ENCODE measurements around the gene ARMH1. TPM values are rescaled to one million over a fixed set of nuclear protein-coding genes. Genes with fewer than 3 reads are reported as not detected.

Gene ARMH1
- total RNA-seq, 1 donor from 2014 or later = not detected

DNA sequence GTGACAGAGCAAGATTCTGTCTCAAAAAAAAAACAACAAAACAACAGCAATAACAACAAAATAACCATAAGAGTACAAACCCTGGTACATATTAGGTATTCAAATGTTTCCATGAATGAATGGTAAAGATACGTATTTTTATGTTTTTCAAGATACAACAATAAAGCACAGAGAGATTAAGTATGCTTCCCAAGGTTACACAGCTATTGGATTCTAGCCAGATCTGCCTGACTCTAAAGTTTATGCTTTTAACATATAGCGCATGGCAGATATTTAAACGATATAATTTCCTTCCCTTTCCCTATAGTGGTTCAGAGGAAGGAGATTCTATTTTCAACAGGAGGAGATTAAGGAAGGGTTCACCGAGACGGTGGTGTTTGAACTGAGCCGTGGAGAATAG lies 31.0 kb downstream of the ARMH1 start:
- no peak for DNase-seq (ENCODE audit: low read depth)
- H3K4me3 ChIP-seq (ENCODE audit: low read depth, low read length) = no peak overlapping the region
- TF ChIP-seq CTCF (conservative IDR thresholded peaks at IDR 0.05; ENCODE audit: low read depth, low read length) = no peak

- no peak for TF ChIP-seq CTCF (conservative IDR thresholded peaks at IDR 0.05; ENCODE audit: low read depth, low read length)
- no peak overlapping the region for H3K4me3 ChIP-seq (ENCODE audit: low read depth, low read length)
- no peak for DNase-seq (ENCODE audit: low read depth)
Measured at GRCh38 chr1:44705938-44706337, 31.4 kb downstream of the ARMH1 start.

DNA sequence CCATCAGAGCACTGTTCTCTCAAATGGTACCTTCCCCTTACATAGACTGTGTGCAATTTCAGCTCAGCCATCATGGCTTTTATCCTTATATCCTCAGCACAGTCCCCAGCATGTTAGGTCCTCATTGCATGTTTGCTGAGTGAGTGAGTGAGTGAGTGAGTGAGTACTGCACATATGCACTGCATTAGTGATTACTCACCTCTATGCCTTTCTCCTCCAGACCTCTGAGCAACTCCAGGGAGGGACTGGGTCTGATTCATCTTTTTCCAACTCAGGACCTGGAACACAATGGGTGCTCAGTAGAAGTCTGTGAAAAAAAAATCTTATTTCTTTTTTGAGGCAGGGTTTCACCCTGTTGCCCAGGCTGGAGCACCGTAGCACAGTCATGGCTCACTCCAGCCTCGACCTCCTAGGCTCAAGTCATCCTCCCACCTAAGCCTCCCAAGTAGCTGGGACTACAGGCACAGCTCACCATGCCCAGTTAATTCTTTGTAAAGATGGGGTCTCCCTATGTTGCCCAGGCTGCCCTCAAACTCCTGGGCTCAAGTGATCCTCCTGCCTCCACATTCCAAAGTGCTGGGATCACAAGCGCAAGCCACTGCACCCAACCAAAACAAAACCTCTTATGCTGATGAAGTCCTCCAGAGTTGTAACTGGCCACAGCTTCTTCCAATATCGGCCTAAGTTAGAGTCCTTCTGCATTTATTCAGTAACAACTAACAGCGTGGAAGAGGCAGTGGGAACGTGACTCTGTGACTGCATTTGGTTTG lies 32.8 kb downstream of the ARMH1 start:
- H3K4me3 ChIP-seq (ENCODE audit: low read depth, low read length) = no peak overlapping the region
- TF ChIP-seq CTCF (conservative IDR thresholded peaks at IDR 0.05; ENCODE audit: low read depth, low read length) = no peak
- DNase-seq (ENCODE audit: low read depth) = peak; percentile 70

- no peak for DNase-seq (ENCODE audit: low read depth)
- H3K4me3 ChIP-seq (ENCODE audit: low read depth, low read length) = no peak overlapping the region
- peak; percentile 74 for TF ChIP-seq CTCF (conservative IDR thresholded peaks at IDR 0.05; ENCODE audit: low read depth, low read length)
Measured at GRCh38 chr1:44707959-44708831, 33.7 kb downstream of the ARMH1 start.

- H3K4me3 ChIP-seq (ENCODE audit: low read depth, low read length) = no peak overlapping the region
- TF ChIP-seq CTCF (conservative IDR thresholded peaks at IDR 0.05; ENCODE audit: low read depth, low read length) = no peak
- DNase-seq (ENCODE audit: low read depth) = no peak
Measured at GRCh38 chr1:44713321-44713781, 38.8 kb downstream of the ARMH1 start.

GRCh38 chr1:44714532-44714931 lies 40.0 kb downstream of the ARMH1 start:
- TF ChIP-seq CTCF (conservative IDR thresholded peaks at IDR 0.05; ENCODE audit: low read depth, low read length) = no peak
- H3K4me3 ChIP-seq (ENCODE audit: low read depth, low read length) = no peak overlapping the region
- no peak for DNase-seq (ENCODE audit: low read depth)
